Lower leg skin (tissue), 3 donors: ENCODE data around the gene DEFB108B.
"Not testable (repeated sequence)": the region's sequence is repeated elsewhere in the genome, so short reads cannot be mapped to it uniquely, and the experiment has no call there.

Source experiments
- POLR2A ChIP-seq, 2 donors: fragments of 450-650 bp; IDR thresholded peaks; one replicate each; pipeline ENCODE4 v1.6.1; 2016 to 2017; ENCODE audit warnings: antibody characterized with exemption in 2 of 2, mild to moderate bottlenecking in 1 of 2, moderate library complexity in 1 of 2
- TF ChIP-seq, protein P1 (sequence below), 3 donors: fragments of 450-650 bp; IDR thresholded peaks; one replicate each; pipeline ENCODE4 v1.5.1; 2016; ENCODE audit warnings: antibody characterized with exemption in 3 of 3, mild to moderate bottlenecking in 3 of 3, moderate library complexity in 2 of 3

DNA sequence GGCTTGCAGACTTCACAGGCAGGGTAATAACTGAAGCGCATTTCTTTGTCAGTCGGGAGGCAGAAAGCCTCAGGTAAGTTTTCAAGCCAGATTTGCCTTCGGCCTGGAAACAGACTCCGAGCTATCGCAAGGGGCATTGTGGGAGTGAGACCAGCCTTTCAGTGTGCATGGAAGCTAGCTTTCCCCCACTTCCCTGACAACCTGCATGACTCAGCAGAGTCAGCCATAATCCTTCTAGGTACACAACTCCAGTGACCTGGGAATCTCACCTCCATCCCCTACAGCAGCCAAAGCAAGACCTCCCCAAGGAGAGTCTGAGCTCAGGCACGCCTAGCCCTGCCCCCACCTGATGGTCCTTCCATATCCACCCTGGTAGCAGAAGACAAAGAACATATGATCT is 9.7 kb downstream of the DEFB108B start:
- TF ChIP-seq, protein P1, sequence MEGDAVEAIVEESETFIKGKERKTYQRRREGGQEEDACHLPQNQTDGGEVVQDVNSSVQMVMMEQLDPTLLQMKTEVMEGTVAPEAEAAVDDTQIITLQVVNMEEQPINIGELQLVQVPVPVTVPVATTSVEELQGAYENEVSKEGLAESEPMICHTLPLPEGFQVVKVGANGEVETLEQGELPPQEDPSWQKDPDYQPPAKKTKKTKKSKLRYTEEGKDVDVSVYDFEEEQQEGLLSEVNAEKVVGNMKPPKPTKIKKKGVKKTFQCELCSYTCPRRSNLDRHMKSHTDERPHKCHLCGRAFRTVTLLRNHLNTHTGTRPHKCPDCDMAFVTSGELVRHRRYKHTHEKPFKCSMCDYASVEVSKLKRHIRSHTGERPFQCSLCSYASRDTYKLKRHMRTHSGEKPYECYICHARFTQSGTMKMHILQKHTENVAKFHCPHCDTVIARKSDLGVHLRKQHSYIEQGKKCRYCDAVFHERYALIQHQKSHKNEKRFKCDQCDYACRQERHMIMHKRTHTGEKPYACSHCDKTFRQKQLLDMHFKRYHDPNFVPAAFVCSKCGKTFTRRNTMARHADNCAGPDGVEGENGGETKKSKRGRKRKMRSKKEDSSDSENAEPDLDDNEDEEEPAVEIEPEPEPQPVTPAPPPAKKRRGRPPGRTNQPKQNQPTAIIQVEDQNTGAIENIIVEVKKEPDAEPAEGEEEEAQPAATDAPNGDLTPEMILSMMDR (IDR thresholded peaks at IDR 0.05): not testable (repeated sequence)
- TF ChIP-seq POLR2A (IDR thresholded peaks at IDR 0.05): not testable (repeated sequence)
